ENCODE data around the gene PHPT1.
A peak's percentile ranks its signal among the peaks of the same experiment; 100 is the strongest.
"Not testable (repeated sequence)": the region's sequence is repeated elsewhere in the genome, so short reads cannot be mapped to it uniquely, and the experiment has no call there.

The PHPT1 gene

DNA sequence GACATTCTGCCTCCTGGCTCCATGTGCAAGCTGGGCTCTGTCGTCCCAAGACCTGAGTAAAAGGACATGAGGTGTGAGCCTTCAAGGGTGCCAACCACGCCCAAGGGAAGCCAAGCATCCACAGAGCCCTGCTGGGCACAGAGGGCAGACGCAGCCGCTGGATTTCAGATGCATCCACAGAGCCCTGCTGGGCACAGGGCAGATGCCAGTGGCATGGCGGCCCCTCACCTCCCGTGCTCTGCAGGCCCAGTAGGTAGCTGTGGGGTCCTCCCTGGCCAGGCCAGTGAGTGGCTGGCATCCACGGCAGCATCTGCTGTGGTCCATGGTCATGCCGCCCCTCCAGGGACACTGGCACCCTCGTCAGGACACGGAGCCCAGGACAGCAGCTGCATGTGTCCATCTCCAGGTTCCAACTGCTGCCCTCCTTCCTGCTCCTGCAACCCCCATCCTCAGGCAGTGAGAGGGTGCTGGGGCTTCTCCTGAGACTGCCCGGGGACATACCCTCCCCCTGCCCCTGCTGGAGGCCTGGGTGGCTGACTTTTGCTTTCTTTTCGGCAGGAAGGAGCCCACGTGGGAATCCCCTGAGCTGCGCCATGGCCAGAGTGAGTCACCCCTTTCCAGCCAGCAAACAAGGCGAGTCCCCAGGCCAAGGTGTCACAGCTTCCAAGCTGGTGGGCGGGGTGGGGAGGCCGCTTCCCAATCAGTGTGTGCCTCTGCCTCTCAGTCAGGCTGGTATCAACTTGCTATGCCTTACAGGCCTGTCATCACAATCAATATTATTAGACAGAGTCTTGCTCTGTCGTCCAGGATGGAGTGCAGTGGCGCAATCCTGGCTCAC lies 33.1 kb downstream of the PHPT1 start:
- no peak for DNase-seq

DNA sequence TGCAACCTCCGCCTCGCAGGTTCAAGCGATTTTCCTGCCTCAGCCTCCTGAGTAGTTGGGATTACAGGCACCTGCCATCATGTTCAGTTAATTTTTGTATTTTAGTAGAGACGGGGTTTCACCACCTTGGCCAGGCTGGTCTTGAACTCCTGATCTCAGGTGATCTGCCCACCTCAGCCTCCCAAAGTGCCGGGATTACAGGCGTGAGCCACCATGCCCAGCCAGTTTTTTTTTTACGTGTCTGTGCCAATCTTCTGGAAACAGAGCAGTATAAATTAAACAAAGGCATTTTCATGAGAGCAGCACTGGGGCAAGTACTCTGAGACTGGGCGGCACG lies 33.7 kb downstream of the PHPT1 start:
- not testable (repeated sequence) for DNase-seq

DNA sequence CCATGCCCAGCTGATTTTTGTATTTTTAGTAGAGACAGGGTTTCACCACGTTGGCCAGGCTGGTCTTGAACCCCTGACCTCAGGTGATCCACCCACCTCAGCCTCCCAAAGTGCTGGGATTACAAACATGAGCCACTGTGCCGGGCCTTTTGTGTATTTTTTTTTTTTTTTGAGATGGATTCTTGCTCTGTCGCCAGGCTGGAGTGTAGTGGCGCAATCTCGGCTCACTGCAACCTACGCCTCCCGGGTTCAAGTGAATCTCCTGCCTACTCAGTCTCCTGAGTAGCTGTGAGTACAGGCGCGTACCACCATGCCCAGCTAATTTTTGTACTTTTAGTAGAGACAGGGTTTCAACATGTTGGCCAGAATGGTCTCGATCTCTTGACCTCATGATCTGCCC lies 34.5 kb downstream of the PHPT1 start:
- not testable (repeated sequence) for DNase-seq

DNA sequence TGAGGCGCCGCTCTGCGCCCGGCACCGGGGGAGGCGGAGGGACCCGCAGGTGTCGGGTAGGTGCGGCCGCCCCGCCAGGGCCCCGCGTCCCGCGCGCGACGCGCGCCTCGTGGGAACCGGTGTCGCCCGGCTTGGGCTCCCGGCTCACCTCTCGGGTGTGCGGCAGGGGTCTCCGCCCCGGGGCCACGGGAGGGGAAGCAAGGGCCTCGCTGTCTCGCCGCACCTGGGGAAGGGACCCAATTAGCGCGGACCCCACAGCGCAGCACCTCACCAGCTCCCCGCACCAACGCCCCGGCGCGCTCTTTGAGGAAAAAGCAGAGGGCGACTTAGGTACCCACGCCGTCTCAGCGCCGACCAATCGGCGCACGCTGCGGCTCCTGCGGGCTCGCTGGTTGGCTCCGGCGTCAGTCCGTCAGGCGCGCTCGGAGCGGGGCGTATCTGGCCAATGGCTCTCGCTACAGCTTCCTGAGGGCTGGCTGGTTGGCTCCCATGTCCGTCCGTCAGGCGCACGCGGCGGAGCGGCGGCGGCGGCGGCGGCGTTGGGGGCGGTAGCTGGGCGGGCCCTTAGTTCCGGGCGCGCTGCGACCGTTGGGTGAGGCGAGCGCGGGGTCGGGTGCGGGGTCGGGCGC lies 36.9 kb downstream of the PHPT1 start, which contains the start of gene TRAF2:
TRAF2 (plus strand) TSS at position 567 of the 629 bp plus-strand sequence. CDS start 12,225 bp downstream, outside the sequence.
- DNase-seq: peak; percentile 79 to 98 (median 95)

DNA sequence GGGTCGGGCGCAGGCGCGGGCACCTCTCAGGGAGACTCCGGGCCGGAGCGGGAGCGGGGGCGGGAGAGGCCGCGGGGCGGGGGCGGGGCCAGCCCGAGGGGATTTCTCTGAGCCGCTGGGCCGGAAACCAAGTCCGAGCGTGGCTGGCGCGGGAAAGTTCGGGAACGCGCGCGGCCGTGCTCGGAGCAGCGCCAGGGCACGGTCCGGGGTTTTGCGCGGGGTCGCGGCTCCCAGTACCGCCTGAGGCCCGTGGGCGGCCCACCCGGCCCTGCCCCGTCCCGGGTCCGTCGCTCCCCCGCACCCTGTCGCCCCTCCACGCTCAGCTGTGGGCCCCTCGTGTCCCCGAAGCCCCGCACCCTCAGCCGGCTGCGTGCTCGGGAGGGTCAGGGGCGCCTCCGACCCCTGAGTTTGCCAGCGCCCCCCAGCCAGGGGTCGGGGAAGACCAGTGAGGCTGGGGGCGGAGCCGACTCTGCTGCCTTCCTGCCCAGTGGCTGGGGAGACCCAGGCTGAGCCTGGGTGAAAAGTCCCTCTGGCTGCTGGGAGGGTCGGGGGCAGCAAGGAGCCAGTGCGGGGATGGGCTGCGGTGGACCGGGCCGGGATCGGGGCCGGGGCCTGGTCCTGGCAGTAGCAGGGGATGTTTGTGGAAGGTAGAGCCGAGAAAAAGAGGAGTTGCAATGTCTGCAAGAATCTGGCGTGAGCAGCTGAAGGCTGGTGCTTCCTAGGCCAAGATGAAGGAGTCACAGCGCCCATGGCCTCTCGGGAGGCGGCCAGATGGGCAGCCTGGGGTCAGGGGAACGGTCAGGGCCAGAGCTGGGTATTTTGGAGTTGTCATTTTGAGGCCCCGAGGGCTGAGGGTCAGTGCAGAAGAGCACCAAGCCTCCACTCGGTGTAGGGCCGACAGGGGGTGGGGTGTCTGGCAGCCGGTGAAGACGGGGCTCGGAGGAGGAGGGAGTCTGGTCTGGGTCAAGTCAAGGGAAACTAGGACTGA lies 37.7 kb downstream of the PHPT1 start:
- DNase-seq: peak in 1 of 56 donors; percentile 16

DNA sequence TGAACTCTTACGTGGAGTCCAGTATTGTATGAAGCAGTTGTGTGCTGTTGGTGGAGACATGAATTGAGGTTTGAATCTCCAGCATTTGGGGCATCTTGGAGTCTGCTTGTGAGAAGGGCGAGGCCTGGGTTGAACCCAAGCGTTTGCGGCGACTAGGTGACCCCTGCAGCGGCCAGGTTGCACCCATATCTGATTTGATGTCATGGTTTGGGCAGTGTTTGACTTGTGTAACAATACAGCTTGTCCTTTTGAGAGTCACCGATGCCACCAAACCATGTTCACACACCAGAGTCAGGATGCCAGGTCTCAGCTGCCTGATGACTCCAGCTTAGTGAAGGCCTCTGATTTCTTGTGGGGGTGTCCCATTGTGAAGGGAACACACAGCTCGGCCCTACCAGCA lies 39.2 kb downstream of the PHPT1 start:
- DNase-seq: no peak

DNA sequence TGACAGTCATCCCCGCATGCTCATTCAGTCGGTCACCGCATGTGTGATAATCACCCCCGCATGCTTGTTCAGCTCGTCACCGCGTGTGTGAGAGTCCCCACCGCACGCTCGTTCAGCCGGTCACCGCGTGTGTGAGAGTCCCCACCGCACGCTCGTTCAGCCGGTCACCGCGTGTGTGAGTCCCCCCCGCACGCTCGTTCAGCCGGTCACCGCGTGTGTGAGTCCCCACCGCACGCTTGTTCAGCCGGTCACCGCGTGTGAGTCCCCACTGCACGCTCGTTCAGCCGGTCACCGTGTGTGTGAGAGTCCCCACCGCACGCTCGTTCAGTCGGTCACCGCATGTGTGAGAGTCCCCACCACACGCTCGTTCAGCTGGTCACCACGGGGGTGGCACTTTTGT lies 40.6 kb downstream of the PHPT1 start:
- no peak for DNase-seq

DNA sequence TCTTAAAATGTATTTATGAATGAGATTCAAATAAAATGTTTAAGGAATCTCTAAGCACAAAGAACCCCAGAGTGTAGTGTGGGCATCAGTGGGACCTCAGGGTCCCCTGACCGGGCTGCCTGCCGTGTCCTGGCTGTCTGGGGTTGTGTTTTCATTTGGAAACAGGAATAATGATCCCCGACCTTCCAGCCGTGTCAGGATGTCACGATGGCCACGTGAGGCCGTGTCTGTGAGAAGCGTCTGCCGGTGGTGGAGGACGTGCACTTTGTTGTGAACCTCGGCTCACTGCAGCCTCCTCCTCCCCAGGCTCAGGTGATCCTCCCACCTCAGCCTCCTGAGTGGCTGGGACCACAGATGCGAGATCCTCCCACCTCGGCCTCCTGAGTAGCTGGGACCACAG lies 41.5 kb downstream of the PHPT1 start:
- DNase-seq: no peak

DNA sequence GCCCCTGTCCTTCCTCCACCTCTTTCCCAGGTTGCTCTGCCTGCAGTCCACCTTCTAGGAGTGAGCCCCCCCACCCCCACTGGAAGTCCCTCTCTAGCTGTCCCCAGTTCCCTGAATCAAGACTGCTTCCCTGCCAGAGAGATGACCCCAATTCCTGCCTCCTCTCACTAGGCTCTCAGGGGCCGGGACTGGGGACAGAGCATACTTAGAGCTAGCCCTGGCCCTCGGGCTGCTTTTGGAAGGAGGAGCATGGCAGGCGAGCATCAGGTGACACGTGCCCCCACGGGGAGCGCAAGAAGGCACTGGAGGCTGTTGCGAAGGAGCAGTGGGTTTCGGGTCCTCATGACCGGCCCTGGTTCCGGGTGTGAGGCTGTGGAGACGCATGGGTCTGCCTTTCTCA lies 46.8 kb downstream of the PHPT1 start:
- DNase-seq: no peak

DNA sequence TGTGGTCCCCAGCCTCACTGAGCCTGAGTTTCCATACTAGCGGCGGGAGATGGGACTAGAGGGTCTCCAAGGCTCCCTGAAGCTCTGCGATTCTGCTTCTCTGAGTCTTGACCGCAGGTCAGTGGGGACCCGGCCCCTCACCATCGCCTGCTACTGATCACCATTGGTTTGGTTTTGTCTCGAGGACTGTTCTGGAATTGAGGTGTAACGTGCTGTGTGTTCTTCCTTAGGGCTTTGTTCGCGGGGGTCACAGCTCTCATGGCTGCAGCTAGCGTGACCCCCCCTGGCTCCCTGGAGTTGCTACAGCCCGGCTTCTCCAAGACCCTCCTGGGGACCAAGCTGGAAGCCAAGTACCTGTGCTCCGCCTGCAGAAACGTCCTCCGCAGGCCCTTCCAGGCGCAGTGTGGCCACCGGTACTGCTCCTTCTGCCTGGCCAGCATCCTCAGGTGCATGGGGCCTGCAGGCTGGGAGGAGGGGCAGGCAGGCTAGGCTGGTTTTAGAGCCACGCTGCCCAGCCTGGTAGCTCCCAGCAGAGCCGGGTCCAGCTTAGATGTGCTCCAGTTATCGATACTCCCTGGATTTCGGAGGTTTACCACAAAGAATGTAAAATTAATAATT lies 49.4 kb downstream of the PHPT1 start:
- DNase-seq: no peak

DNA sequence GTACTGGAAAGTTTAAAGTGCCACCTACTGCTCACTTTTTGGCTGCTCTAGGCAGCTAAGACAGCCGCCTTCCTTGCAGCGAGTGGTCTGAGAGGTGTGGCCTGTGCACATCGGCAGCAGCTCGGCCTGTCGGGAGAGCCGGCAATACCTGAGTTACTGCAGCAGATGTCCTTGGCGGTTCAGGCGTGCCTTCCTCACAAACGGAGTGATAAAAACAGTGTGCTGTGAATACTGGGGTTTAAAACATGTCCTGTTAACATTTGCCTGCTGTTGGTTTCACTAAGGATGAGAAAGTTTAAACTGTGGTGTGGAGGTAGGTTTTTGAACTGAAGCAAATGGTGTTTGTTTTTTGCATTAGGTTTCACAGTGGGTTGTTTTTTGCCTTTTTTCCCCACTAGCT lies 50.0 kb downstream of the PHPT1 start:
- DNase-seq: no peak

DNA sequence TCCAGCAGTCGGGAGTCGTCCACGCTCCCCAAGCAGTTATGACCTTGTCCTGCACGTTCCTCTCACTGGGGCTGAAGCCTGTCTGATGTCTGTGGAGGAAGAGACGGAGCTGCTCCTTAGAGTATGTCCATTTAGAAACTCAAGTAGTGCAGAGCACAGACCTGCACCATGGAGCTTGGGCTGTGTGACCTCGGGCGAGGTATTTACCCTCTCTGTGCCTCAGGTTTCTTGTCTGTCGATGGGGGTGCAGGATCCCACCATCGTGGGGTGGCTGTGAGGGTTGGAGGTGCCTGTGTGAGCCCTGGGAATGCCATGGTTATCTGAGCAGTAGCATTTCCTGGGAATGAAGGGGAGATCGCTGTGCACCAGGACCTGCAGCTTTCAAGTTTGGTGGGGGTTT lies 51.3 kb downstream of the PHPT1 start:
- DNase-seq: no peak

Measured in nucleus accumbens (tissue), 56 donors.